Measurements from ENCODE around the gene PSMD3. TPM values are rescaled to one million over a fixed set of nuclear protein-coding genes. Genes with fewer than 3 reads are reported as not detected.
"Not testable (repeated sequence)": the region's sequence is repeated elsewhere in the genome, so short reads cannot be mapped to it uniquely, and the experiment has no call there.

The PSMD3 gene
- total RNA-seq, 4 donors from 2014 or later, result 62.0 to 158 (median 84.7) TPM

GRCh38 chr17:39946551-39947330 lies 33.9 kb upstream of the PSMD3 start:
- H3K27ac ChIP-seq, result no peak overlapping the region
- no peaks in the 10 kb centered on the region for H3K9me3 ChIP-seq
- intact Hi-C loops (cut with DNase I; ENCODE audit: low total_unique reads), result no loop called here
- no peaks in the 10 kb centered on the region for H3K27me3 ChIP-seq
- H3K4me3 ChIP-seq, result no peak overlapping the region
- H3K36me3 ChIP-seq, result no peaks in the 10 kb centered on the region
- TF ChIP-seq CTCF (IDR thresholded peaks at IDR 0.05) (no peak), POLR2A (IDR thresholded peaks at IDR 0.05) (no peak)
- DNase-seq, result no peak
- no peaks in the 10 kb centered on the region for H3K4me1 ChIP-seq

DNA sequence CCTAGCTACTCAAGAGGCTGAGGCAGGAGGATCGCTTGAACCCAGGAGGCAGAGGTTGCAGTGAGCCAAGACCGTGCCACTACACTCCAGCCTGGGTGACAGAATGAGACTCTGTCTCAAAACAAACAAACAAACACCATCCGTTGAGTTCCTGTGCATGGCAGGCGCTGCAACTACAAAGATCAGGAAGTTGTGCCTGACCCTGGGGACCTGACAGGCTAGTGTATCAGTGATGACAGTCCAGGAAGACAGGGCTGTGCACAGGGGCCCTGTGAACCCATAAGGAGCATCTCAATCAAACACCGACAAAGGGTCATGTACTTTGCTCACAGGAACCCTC lies 32.1 kb upstream of the PSMD3 start:
- H3K27me3 ChIP-seq; H3K4me1 ChIP-seq; H3K9me3 ChIP-seq; H3K4me3 ChIP-seq; intact Hi-C loops (cut with DNase I; ENCODE audit: low total_unique reads); H3K27ac ChIP-seq; H3K36me3 ChIP-seq; DNase-seq: not testable (repeated sequence)

- intact Hi-C loops (cut with DNase I; ENCODE audit: low total_unique reads), result no loop called here
- TF ChIP-seq POLR2A (IDR thresholded peaks at IDR 0.05), result no peak
- no peak for TF ChIP-seq CTCF (IDR thresholded peaks at IDR 0.05)
- no peak overlapping the region for H3K27ac ChIP-seq
- no peaks in the 10 kb centered on the region for H3K27me3 ChIP-seq
- peaks cover 0 to 5% of the 10 kb centered on the region in 2 donors for H3K4me1 ChIP-seq
- no peak for DNase-seq
- H3K4me3 ChIP-seq, result no peak overlapping the region
- H3K36me3 ChIP-seq, result no peaks in the 10 kb centered on the region
- H3K9me3 ChIP-seq, result no peaks in the 10 kb centered on the region
Measured at GRCh38 chr17:39949028-39949427, 31.6 kb upstream of the PSMD3 start.

GRCh38 chr17:39950871-39951348 lies 29.7 kb upstream of the PSMD3 start:
- Histone ChIP-seq H3K4me1 (peaks cover 0 to 5% of the 10 kb centered on the region in 2 donors), H3K27ac (no peak overlapping the region), H3K27me3 (no peaks in the 10 kb centered on the region), H3K36me3 (no peaks in the 10 kb centered on the region), H3K4me3 (no peak overlapping the region), H3K9me3 (no peaks in the 10 kb centered on the region)
- intact Hi-C loops (cut with DNase I; ENCODE audit: low total_unique reads), result no loop called here
- no peak for DNase-seq
- TF ChIP-seq POLR2A (IDR thresholded peaks at IDR 0.05), result no peak
- TF ChIP-seq CTCF (IDR thresholded peaks at IDR 0.05), result no peak

- H3K9me3 ChIP-seq, result no peaks in the 10 kb centered on the region
- H3K27me3 ChIP-seq, result no peaks in the 10 kb centered on the region
- intact Hi-C loops (cut with DNase I; ENCODE audit: low total_unique reads), result no loop called here
- DNase-seq, result peak; percentile 50 to 51
- peak overlapping the region; percentile 67 to 70 for H3K27ac ChIP-seq
- no peaks in the 10 kb centered on the region for H3K36me3 ChIP-seq
- no peak for TF ChIP-seq POLR2A (IDR thresholded peaks at IDR 0.05)
- no peak for TF ChIP-seq CTCF (IDR thresholded peaks at IDR 0.05)
- peaks cover 0 to 5% of the 10 kb centered on the region in 2 donors for H3K4me1 ChIP-seq
- peak overlapping the region; percentile 12 to 29 for H3K4me3 ChIP-seq
Measured at GRCh38 chr17:39951924-39952679, 28.5 kb upstream of the PSMD3 start.
